ENCODE data around the gene EMILIN2. TPM values are rescaled to one million over a fixed set of nuclear protein-coding genes. Genes with fewer than 3 reads are reported as not detected.

EMILIN2 gene
- total RNA-seq, 1 donor from 2014 or later: 29.6 TPM

DNA sequence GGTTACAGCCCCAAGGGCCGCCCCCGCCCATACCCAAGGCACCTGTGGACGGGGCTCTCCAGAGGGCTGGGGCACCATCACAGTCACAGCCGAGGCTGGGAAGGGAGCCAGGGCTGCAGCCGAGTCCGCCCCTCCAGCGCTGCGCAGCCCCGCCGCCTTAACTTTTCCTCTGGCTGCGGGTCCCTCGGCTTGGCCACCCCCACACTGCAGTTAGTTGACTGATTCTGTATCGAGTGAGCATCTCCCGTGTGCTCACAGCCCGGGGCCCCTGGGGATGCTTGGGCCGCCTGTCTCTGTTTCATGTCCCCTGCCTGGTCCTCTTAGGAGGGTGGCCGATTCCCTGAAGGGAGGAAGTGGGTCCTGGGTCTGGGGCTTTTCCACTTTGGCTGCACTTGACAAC, 33.7 kb downstream of the EMILIN2 start:
- H3K27ac ChIP-seq (ENCODE audit: low read depth, low read length): no peak overlapping the region

DNA sequence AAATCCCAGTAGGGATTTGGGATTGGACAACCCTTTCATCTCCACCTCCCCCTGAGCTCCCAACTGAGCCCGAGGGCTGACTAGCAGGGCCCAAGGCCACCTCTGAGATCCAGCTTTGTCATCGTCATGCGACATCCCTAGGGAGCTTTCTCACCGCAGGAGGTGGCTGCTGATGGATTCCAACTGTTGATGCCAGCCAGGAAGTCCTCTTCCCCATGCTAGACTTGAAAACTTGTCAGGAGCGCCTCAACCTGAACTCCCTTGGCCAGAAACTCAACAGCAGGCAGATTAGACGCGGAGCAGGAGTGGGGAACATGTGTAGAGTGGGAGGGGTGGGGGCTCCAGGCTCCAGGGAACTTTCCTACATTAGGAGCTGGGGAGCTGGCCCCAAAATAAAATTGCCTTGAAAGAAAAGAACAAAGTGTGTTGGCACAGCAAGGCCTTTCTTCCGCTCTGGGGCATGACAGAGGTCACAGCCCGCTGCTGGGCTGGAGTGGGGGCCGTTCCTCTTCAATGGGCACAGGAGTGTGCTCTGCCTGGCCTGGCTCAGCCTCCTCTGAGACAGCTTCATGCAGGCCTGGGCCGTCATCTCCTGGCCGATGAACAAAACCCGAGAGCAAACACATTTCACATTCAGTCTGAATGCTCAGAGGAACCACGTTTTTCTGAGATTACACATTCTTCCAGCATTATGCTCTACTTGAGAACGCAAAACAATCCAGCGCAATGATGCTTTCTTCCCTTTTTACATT, 34.5 kb downstream of the EMILIN2 start:
- H3K9me3 ChIP-seq (ENCODE audit: insufficient read depth, low read depth, low read length): no peaks in the 10 kb centered on the region
- TF ChIP-seq, protein P1, sequence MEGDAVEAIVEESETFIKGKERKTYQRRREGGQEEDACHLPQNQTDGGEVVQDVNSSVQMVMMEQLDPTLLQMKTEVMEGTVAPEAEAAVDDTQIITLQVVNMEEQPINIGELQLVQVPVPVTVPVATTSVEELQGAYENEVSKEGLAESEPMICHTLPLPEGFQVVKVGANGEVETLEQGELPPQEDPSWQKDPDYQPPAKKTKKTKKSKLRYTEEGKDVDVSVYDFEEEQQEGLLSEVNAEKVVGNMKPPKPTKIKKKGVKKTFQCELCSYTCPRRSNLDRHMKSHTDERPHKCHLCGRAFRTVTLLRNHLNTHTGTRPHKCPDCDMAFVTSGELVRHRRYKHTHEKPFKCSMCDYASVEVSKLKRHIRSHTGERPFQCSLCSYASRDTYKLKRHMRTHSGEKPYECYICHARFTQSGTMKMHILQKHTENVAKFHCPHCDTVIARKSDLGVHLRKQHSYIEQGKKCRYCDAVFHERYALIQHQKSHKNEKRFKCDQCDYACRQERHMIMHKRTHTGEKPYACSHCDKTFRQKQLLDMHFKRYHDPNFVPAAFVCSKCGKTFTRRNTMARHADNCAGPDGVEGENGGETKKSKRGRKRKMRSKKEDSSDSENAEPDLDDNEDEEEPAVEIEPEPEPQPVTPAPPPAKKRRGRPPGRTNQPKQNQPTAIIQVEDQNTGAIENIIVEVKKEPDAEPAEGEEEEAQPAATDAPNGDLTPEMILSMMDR (IDR thresholded peaks at IDR 0.05; ENCODE audit: insufficient read depth, low read depth, low read length): no peak
- TF ChIP-seq EZH2 (IDR thresholded peaks at IDR 0.05; ENCODE audit: insufficient read depth, low read length): no peak
- H3K27me3 ChIP-seq (ENCODE audit: insufficient read depth, low read length): no peaks in the 10 kb centered on the region
- H3K27me3 Mint-ChIP-seq (ENCODE audit: low read depth, unreplicated experiment): no peaks in the 10 kb centered on the region
- peaks cover 5% of the 10 kb centered on the region for H3K4me1 Mint-ChIP-seq (ENCODE audit: low read depth, unreplicated experiment)
- no peak overlapping the region for H3K27ac Mint-ChIP-seq (ENCODE audit: unreplicated experiment)
- H3K4me2 ChIP-seq (ENCODE audit: low read length): peak overlapping the region; percentile 56
- DNase-seq (ENCODE audit: low read depth) (peak; percentile 80), FAIRE-seq (peak; percentile 87)
- peaks cover 6% of the 10 kb centered on the region for H3K4me1 ChIP-seq (ENCODE audit: insufficient read depth, low read length)
- H3K4me3 Mint-ChIP-seq (ENCODE audit: unreplicated experiment): no peak overlapping the region
- no peaks in the 10 kb centered on the region for H3K36me3 ChIP-seq (ENCODE audit: insufficient read depth, low read length)
- H3K27ac ChIP-seq (ENCODE audit: low read depth, low read length): peak overlapping the region; percentile 77
- H4K20me1 ChIP-seq (ENCODE audit: insufficient read depth, low read length): no peaks in the 10 kb centered on the region
- peaks cover 2% of the 10 kb centered on the region for H3K9me3 Mint-ChIP-seq (ENCODE audit: unreplicated experiment)
- H3K36me3 Mint-ChIP-seq (ENCODE audit: low read depth, unreplicated experiment): peaks cover 4% of the 10 kb centered on the region
- peak overlapping the region; percentile 61 for H3K9ac ChIP-seq (ENCODE audit: low read length)
- peak overlapping the region; percentile 53 for H2AFZ ChIP-seq (ENCODE audit: low read depth, low read length)
- no peaks in the 10 kb centered on the region for H3K79me2 ChIP-seq (ENCODE audit: insufficient read depth, low read length)
- H3K4me3 ChIP-seq (ENCODE audit: insufficient read depth, low read depth, low read length): no peak overlapping the region

More for the DNA sequence above, 33.7 kb downstream of the EMILIN2 start:
- no peaks in the 10 kb centered on the region for H3K27me3 ChIP-seq (ENCODE audit: insufficient read depth, low read length)
- no peaks in the 10 kb centered on the region for H4K20me1 ChIP-seq (ENCODE audit: insufficient read depth, low read length)
- no peaks in the 10 kb centered on the region for H3K27me3 Mint-ChIP-seq (ENCODE audit: low read depth, unreplicated experiment)
- H3K36me3 ChIP-seq (ENCODE audit: insufficient read depth, low read length): no peaks in the 10 kb centered on the region
- H3K27ac Mint-ChIP-seq (ENCODE audit: unreplicated experiment): no peak overlapping the region
- no peak overlapping the region for H2AFZ ChIP-seq (ENCODE audit: low read depth, low read length)
- H3K9me3 Mint-ChIP-seq (ENCODE audit: unreplicated experiment): peaks cover 2% of the 10 kb centered on the region
- H3K4me1 Mint-ChIP-seq (ENCODE audit: low read depth, unreplicated experiment): peaks cover 8% of the 10 kb centered on the region
- FAIRE-seq (no peak), DNase-seq (ENCODE audit: low read depth) (no peak)
- H3K4me3 Mint-ChIP-seq (ENCODE audit: unreplicated experiment): no peak overlapping the region
- TF ChIP-seq EZH2 (IDR thresholded peaks at IDR 0.05; ENCODE audit: insufficient read depth, low read length): no peak
- TF ChIP-seq, protein P1 (IDR thresholded peaks at IDR 0.05; ENCODE audit: insufficient read depth, low read depth, low read length): no peak
- peaks cover 4% of the 10 kb centered on the region for H3K36me3 Mint-ChIP-seq (ENCODE audit: low read depth, unreplicated experiment)
- no peak overlapping the region for H3K4me3 ChIP-seq (ENCODE audit: insufficient read depth, low read depth, low read length)
- no peaks in the 10 kb centered on the region for H3K9me3 ChIP-seq (ENCODE audit: insufficient read depth, low read depth, low read length)
- H3K4me2 ChIP-seq (ENCODE audit: low read length): no peak overlapping the region
- peaks cover 6% of the 10 kb centered on the region for H3K4me1 ChIP-seq (ENCODE audit: insufficient read depth, low read length)
- H3K79me2 ChIP-seq (ENCODE audit: insufficient read depth, low read length): no peaks in the 10 kb centered on the region
- H3K9ac ChIP-seq (ENCODE audit: low read length): no peak overlapping the region

DNA sequence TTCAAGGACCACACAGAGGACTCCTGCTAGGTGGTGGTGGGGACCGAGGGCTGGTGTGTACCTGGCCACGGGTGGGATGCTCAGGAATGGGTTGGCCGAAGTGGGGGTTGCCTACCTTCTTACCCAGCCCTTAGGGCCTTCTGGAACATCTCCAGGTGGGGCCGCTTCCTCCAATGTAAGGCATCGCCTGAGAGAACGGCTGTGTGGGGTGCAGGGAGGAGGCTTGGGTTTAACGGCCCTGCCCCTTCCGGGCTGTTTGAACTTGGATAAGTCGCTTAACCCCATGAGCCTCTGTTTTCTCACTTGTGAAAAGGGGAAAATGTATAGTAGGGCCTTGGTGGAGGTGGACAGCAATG, 35.0 kb downstream of the EMILIN2 start:
- DNase-seq (ENCODE audit: low read depth): no peak
- H3K27me3 ChIP-seq (ENCODE audit: insufficient read depth, low read length): no peaks in the 10 kb centered on the region
- H3K27me3 Mint-ChIP-seq (ENCODE audit: low read depth, unreplicated experiment): no peaks in the 10 kb centered on the region
- H4K20me1 ChIP-seq (ENCODE audit: insufficient read depth, low read length): no peaks in the 10 kb centered on the region
- peak overlapping the region; percentile 53 for H2AFZ ChIP-seq (ENCODE audit: low read depth, low read length)
- peaks cover 3% of the 10 kb centered on the region for H3K4me1 Mint-ChIP-seq (ENCODE audit: low read depth, unreplicated experiment)
- H3K9ac ChIP-seq (ENCODE audit: low read length): peak overlapping the region; percentile 61
- no peaks in the 10 kb centered on the region for H3K36me3 ChIP-seq (ENCODE audit: insufficient read depth, low read length)
- no peak for TF ChIP-seq EZH2 (IDR thresholded peaks at IDR 0.05; ENCODE audit: insufficient read depth, low read length)
- TF ChIP-seq, protein P1 (IDR thresholded peaks at IDR 0.05; ENCODE audit: insufficient read depth, low read depth, low read length): no peak
- H3K4me1 ChIP-seq (ENCODE audit: insufficient read depth, low read length): peaks cover 6% of the 10 kb centered on the region
- H3K9me3 ChIP-seq (ENCODE audit: insufficient read depth, low read depth, low read length): no peaks in the 10 kb centered on the region
- no peak for FAIRE-seq
- H3K4me3 Mint-ChIP-seq (ENCODE audit: unreplicated experiment): no peak overlapping the region
- peak overlapping the region; percentile 77 for H3K27ac ChIP-seq (ENCODE audit: low read depth, low read length)
- no peak overlapping the region for H3K27ac Mint-ChIP-seq (ENCODE audit: unreplicated experiment)
- peaks cover 4% of the 10 kb centered on the region for H3K36me3 Mint-ChIP-seq (ENCODE audit: low read depth, unreplicated experiment)
- no peaks in the 10 kb centered on the region for H3K79me2 ChIP-seq (ENCODE audit: insufficient read depth, low read length)
- peak overlapping the region; percentile 56 for H3K4me2 ChIP-seq (ENCODE audit: low read length)
- H3K9me3 Mint-ChIP-seq (ENCODE audit: unreplicated experiment): peaks cover 2% of the 10 kb centered on the region
- no peak overlapping the region for H3K4me3 ChIP-seq (ENCODE audit: insufficient read depth, low read depth, low read length)

All from astrocyte (in vitro differentiated cells and primary cell).